Kidney (tissue), 14 donors: ENCODE measurements around the gene RAPGEF1. TPM values are rescaled to one million over a fixed set of nuclear protein-coding genes. Genes with fewer than 3 reads are reported as not detected.

Experiments
- DNase-seq, 5 donors: peaks; one replicate each; pipeline ENCODE4 v3.0.0-alpha.2; 2013 to 2020
- FAIRE-seq: peaks from 2 replicates; lab custom pipeline; 2012; peaks lifted over from hg19 to GRCh38; lab: Jason Lieb, UNC
- H3K27ac ChIP-seq, 2 donors: one replicate each; pipeline ENCODE4 v1.7.0; 2013; ENCODE audit warnings: low read depth in 2 of 2, low read length in 2 of 2, inconsistent platforms in 1 of 2
- H3K27me3 ChIP-seq: one replicate; pipeline ENCODE4 v1.7.1; 2013; ENCODE audit warnings: low read length, inconsistent platforms; ENCODE audit not compliant: control insufficient read depth, insufficient read depth
- H3K36me3 ChIP-seq, 3 donors: one replicate each; pipeline versions ENCODE4 v1.7.0 to v1.7.1; 2013; ENCODE audit warnings: low read length in 3 of 3, control low read depth in 1 of 3, inconsistent platforms in 1 of 3; ENCODE audit not compliant: insufficient read depth in 3 of 3, control insufficient read depth in 2 of 3
- H3K4me1 ChIP-seq, 3 donors: one replicate each; pipeline versions ENCODE4 v1.7.0 to v1.7.1; 2013; ENCODE audit warnings: low read length in 3 of 3, inconsistent platforms in 1 of 3, low read depth in 1 of 3; ENCODE audit not compliant: control insufficient read depth in 2 of 3, insufficient read depth in 2 of 3
- H3K4me3 ChIP-seq, 3 donors: one replicate each; pipeline versions ENCODE4 v1.7.0 to v1.8.1; 2013; ENCODE audit warnings: low read length in 3 of 3, control low read depth in 1 of 3, inconsistent platforms in 1 of 3
- H3K9ac ChIP-seq, 3 donors: one replicate each; pipeline versions ENCODE4 v1.7.0 to v1.7.1; 2013; ENCODE audit warnings: low read length in 3 of 3, control low read depth in 1 of 3, inconsistent platforms in 1 of 3
- H3K9me3 ChIP-seq, 3 donors: one replicate each; pipeline versions ENCODE4 v1.7.0 to v1.7.1; 2013; ENCODE audit warnings: low read length in 3 of 3, control low read depth in 1 of 3, inconsistent platforms in 1 of 3; ENCODE audit not compliant: control insufficient read depth in 2 of 3, insufficient read depth in 1 of 3
- CTCF ChIP-seq: IDR thresholded peaks from 3 replicates; pipeline ENCODE4 v1.5.1; 2012; ENCODE audit warnings: mild to moderate bottlenecking, moderate library complexity, borderline replicate concordance; ENCODE audit not compliant: insufficient read depth; ENCODE audit errors: extremely low read depth
- intact Hi-C: fragments of 100-400 bp; cut with DNase I; formaldehyde crosslinking; loops from one replicate; pipeline ENCODE4 v1.11.1; 2022
- polyA plus RNA-seq: library from polyadenylated mRNA; stranded (reverse); fragments of 350-450 nt; fragmentation: Illumina TruSeq; extraction: RNeasy Lipid Tissue Mini Kit (QIAGEN cat#74804); gene quantifications from one replicate; pipeline ENCODE4 v1.2.3, GENCODE V29; 2014; ENCODE audit warnings: low read depth, low replicate concordance; ENCODE audit not compliant: insufficient read depth
- total RNA-seq: library from RNA; stranded (reverse); fragmentation: NEBNext Ultra II Directional; extraction: Animal tissue kit (Norgen Biotek cat#: 25700); gene quantifications from one replicate; pipeline ENCODE4 v1.2.1, GENCODE V29; 2021
- donor health status: control.
- donor health status: control.
- donor health status: control.
- donor health status: control.
- donor health status: control.
- donor health status: DM: yes; HTN: yes; CAD: no.
- donor health status: Normal renal cell carcinoma (clear cell type).

The RAPGEF1 gene
- total and polyA plus RNA-seq, 2 donors from 2014 or later, result 15.5 to 79.7 TPM

DNA sequence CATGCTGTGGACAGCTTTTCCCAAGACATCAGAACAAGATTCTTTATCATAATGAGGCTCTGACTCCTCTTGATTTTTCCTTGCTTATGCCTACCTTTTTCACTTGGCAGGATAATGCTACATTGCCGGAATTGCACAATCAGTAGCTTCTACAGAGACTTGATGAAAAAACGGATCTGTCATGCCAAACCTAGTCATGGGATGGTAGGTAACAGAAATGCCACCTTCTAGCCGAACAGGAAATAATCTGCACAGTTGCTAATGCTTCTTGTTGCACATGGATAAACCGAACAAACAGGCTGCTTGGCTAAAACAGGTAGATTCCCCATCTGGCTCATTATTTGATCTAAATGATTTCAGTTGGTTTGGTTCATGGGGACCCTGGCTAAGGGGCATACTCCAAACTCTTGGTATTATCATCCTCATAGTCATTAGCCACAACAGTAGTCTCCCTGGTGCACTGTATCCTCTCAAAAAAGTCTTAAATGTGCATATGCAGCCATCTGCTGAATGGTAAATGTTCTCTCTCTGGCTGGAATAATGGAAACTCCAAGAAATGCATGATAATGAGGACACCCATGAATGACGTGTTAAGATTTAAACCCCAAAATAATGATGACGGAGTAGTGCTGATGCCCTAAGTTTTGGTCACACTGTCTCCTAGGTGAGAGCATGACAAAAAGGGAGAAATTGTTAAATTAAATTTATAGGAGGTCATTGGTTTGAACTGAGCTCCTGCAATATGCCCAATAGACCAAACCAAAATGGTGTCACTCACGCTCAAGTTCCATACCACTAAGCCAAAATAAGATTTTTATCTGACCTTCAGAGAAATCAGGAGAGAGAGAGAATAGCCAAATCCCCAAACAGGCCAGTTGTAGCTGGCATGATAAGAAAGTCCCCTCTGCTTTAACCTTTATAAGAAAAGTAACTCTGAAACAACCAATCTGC is 47.0 kb downstream of the RAPGEF1 start:
- intact Hi-C loops, result no loop called here
- no peak for DNase-seq
- no peak overlapping the region for H3K27ac ChIP-seq
- no peak overlapping the region for H3K4me3 ChIP-seq
- no peaks in the 10 kb centered on the region for H3K36me3 ChIP-seq
- no peak overlapping the region for H3K9ac ChIP-seq
- no peak for TF ChIP-seq CTCF
- FAIRE-seq, result no peak
- H3K27me3 ChIP-seq, result no peaks in the 10 kb centered on the region
- peaks cover 6 to 26% (median 25%) of the 10 kb centered on the region in 3 donors for H3K4me1 ChIP-seq
- no peaks in the 10 kb centered on the region for H3K9me3 ChIP-seq

GRCh38 chr9:131691969-131692611 is 47.8 kb downstream of the RAPGEF1 start:
- no peak for TF ChIP-seq CTCF
- intact Hi-C loops, result no loop called here
- no peak overlapping the region for H3K9ac ChIP-seq
- H3K4me1 ChIP-seq, result peaks cover 0 to 18% (median 17%) of the 10 kb centered on the region in 3 donors
- H3K36me3 ChIP-seq, result no peaks in the 10 kb centered on the region
- DNase-seq (no peak), FAIRE-seq (no peak)
- no peak overlapping the region for H3K4me3 ChIP-seq
- no peaks in the 10 kb centered on the region for H3K9me3 ChIP-seq
- no peaks in the 10 kb centered on the region for H3K27me3 ChIP-seq
- no peak overlapping the region for H3K27ac ChIP-seq

DNA sequence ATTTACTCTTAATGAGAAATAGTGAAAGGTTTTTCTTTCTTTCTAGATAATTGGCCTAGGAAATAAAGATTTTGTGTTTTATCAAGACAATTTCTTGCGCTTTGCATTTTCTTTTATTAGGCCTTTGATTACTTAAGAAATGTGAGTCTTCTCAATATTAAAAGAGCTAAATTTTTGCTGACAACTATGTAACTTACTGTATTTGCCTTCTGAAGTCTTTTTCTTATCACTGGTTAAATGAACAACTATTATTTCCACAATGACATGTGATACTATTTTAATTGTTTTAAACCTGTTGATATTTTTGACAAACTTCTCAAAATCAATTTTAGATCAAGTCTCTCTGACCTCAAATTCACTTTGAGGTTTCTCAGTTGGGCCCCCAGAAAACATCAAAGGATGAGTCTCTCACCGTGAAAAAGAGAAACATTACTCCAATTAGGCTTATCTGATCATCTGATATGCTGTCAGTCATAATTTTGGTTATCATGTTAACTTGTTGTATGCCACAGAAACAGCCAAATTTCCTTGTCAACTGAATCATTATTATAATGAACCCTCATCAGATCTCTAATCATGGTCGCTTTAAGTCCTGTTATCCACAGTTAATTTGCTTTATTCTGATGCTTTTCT is 48.8 kb downstream of the RAPGEF1 start:
- FAIRE-seq (no peak), DNase-seq (no peak)
- no peak overlapping the region for H3K4me3 ChIP-seq
- peaks cover 0 to 20% (median 19%) of the 10 kb centered on the region in 3 donors for H3K4me1 ChIP-seq
- intact Hi-C loops, result no loop called here
- no peaks in the 10 kb centered on the region for H3K9me3 ChIP-seq
- H3K9ac ChIP-seq, result no peak overlapping the region
- H3K27ac ChIP-seq, result no peak overlapping the region
- TF ChIP-seq CTCF, result no peak
- no peaks in the 10 kb centered on the region for H3K27me3 ChIP-seq
- no peaks in the 10 kb centered on the region for H3K36me3 ChIP-seq
